ENCODE results near the gene MCOLN1. TPM values are rescaled to one million over a fixed set of nuclear protein-coding genes. Genes with fewer than 3 reads are reported as not detected.

The MCOLN1 gene
- total and polyA plus RNA-seq, 2 experiments from 2014 or later: 7.2 to 16.1 TPM

DNA sequence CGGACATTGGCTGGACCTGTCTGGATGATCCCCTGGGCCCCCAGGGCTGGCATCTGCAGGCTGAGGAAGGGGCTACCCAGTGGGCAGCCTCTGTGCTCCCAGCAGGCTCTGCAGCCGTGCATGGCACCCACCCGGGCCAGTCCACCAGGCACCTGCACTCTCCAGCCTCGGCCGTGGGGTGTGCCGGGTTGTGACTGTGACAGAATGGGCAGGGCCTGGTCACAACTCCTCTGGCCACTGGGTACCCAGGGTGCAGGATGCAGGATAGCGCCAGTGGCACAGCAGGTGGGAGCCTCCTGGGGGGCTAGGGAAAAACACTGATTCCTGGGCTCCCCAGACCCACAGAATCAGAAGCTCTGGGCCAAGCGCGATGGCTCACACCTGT lies 43.6 kb upstream of the MCOLN1 start:
- ATAC-seq: no peak
- Histone ChIP-seq H3K9me2 (ENCODE audit: insufficient read depth) (no peaks in the 10 kb centered on the region), H3K4me3 (no peak overlapping the region), H3K27ac (ENCODE audit: low read depth) (no peak overlapping the region), H3K79me2 (replicated peaks; ENCODE audit: insufficient read depth) (no peaks in the 10 kb centered on the region), H2AFZ (no peak overlapping the region), H3K27me3 (ENCODE audit: insufficient read depth) (no peaks in the 10 kb centered on the region), H3F3A (replicated peaks; ENCODE audit: low read depth) (no peaks in the 10 kb centered on the region), H3K4me2 (no peak overlapping the region), H3K36me3 (ENCODE audit: insufficient read depth) (no peaks in the 10 kb centered on the region), H4K20me1 (replicated peaks; ENCODE audit: insufficient read depth) (no peaks in the 10 kb centered on the region), H3K4me1 (ENCODE audit: insufficient read depth) (peaks cover 15% of the 10 kb centered on the region)
- Mint-ChIP-seq H3K9me3 (no peaks in the 10 kb centered on the region), H3K4me1 (peaks cover 17% of the 10 kb centered on the region), H3K4me3 (no peak overlapping the region), H3K36me3 (ENCODE audit: low read depth) (peaks cover 3% of the 10 kb centered on the region; the same call in 1 of the 3 replicates), H3K27ac (no peak overlapping the region), H3K27me3 (ENCODE audit: insufficient read depth, low read depth, poor library complexity) (peaks cover 15% of the 10 kb centered on the region)
- TF ChIP-seq JUNB (IDR thresholded peaks at IDR 0.05; ENCODE audit: unreplicated experiment) (no peak), NANOG (IDR thresholded peaks at IDR 0.05; ENCODE audit: borderline replicate concordance) (no peak), POLR2AphosphoS5 (IDR thresholded peaks at IDR 0.05; ENCODE audit: low read depth) (no peak), EZH2phosphoT487 (IDR thresholded peaks at IDR 0.05; ENCODE audit: unreplicated experiment) (no peak), CREB1 (CRISPR knock-in tag; IDR thresholded peaks at IDR 0.05; ENCODE audit: low read depth) (no peak), EZH2 (IDR thresholded peaks at IDR 0.05; ENCODE audit: low read depth, unreplicated experiment) (no peak), ZNF331 (CRISPR knock-in tag; IDR thresholded peaks at IDR 0.05; ENCODE audit: low read depth) (no peak), STAT1 (IDR thresholded peaks at IDR 0.05; ENCODE audit: unreplicated experiment) (no peak), ZNF114 (CRISPR knock-in tag; IDR thresholded peaks at IDR 0.05) (no peak)
- TF ChIP-seq, protein P1, sequence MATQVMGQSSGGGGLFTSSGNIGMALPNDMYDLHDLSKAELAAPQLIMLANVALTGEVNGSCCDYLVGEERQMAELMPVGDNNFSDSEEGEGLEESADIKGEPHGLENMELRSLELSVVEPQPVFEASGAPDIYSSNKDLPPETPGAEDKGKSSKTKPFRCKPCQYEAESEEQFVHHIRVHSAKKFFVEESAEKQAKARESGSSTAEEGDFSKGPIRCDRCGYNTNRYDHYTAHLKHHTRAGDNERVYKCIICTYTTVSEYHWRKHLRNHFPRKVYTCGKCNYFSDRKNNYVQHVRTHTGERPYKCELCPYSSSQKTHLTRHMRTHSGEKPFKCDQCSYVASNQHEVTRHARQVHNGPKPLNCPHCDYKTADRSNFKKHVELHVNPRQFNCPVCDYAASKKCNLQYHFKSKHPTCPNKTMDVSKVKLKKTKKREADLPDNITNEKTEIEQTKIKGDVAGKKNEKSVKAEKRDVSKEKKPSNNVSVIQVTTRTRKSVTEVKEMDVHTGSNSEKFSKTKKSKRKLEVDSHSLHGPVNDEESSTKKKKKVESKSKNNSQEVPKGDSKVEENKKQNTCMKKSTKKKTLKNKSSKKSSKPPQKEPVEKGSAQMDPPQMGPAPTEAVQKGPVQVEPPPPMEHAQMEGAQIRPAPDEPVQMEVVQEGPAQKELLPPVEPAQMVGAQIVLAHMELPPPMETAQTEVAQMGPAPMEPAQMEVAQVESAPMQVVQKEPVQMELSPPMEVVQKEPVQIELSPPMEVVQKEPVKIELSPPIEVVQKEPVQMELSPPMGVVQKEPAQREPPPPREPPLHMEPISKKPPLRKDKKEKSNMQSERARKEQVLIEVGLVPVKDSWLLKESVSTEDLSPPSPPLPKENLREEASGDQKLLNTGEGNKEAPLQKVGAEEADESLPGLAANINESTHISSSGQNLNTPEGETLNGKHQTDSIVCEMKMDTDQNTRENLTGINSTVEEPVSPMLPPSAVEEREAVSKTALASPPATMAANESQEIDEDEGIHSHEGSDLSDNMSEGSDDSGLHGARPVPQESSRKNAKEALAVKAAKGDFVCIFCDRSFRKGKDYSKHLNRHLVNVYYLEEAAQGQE (IDR thresholded peaks at IDR 0.05; ENCODE audit: unreplicated experiment): no peak
- TF ChIP-seq, protein P2, sequence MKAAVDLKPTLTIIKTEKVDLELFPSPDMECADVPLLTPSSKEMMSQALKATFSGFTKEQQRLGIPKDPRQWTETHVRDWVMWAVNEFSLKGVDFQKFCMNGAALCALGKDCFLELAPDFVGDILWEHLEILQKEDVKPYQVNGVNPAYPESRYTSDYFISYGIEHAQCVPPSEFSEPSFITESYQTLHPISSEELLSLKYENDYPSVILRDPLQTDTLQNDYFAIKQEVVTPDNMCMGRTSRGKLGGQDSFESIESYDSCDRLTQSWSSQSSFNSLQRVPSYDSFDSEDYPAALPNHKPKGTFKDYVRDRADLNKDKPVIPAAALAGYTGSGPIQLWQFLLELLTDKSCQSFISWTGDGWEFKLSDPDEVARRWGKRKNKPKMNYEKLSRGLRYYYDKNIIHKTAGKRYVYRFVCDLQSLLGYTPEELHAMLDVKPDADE (IDR thresholded peaks at IDR 0.05): no peak
- TF ChIP-seq, protein P3, sequence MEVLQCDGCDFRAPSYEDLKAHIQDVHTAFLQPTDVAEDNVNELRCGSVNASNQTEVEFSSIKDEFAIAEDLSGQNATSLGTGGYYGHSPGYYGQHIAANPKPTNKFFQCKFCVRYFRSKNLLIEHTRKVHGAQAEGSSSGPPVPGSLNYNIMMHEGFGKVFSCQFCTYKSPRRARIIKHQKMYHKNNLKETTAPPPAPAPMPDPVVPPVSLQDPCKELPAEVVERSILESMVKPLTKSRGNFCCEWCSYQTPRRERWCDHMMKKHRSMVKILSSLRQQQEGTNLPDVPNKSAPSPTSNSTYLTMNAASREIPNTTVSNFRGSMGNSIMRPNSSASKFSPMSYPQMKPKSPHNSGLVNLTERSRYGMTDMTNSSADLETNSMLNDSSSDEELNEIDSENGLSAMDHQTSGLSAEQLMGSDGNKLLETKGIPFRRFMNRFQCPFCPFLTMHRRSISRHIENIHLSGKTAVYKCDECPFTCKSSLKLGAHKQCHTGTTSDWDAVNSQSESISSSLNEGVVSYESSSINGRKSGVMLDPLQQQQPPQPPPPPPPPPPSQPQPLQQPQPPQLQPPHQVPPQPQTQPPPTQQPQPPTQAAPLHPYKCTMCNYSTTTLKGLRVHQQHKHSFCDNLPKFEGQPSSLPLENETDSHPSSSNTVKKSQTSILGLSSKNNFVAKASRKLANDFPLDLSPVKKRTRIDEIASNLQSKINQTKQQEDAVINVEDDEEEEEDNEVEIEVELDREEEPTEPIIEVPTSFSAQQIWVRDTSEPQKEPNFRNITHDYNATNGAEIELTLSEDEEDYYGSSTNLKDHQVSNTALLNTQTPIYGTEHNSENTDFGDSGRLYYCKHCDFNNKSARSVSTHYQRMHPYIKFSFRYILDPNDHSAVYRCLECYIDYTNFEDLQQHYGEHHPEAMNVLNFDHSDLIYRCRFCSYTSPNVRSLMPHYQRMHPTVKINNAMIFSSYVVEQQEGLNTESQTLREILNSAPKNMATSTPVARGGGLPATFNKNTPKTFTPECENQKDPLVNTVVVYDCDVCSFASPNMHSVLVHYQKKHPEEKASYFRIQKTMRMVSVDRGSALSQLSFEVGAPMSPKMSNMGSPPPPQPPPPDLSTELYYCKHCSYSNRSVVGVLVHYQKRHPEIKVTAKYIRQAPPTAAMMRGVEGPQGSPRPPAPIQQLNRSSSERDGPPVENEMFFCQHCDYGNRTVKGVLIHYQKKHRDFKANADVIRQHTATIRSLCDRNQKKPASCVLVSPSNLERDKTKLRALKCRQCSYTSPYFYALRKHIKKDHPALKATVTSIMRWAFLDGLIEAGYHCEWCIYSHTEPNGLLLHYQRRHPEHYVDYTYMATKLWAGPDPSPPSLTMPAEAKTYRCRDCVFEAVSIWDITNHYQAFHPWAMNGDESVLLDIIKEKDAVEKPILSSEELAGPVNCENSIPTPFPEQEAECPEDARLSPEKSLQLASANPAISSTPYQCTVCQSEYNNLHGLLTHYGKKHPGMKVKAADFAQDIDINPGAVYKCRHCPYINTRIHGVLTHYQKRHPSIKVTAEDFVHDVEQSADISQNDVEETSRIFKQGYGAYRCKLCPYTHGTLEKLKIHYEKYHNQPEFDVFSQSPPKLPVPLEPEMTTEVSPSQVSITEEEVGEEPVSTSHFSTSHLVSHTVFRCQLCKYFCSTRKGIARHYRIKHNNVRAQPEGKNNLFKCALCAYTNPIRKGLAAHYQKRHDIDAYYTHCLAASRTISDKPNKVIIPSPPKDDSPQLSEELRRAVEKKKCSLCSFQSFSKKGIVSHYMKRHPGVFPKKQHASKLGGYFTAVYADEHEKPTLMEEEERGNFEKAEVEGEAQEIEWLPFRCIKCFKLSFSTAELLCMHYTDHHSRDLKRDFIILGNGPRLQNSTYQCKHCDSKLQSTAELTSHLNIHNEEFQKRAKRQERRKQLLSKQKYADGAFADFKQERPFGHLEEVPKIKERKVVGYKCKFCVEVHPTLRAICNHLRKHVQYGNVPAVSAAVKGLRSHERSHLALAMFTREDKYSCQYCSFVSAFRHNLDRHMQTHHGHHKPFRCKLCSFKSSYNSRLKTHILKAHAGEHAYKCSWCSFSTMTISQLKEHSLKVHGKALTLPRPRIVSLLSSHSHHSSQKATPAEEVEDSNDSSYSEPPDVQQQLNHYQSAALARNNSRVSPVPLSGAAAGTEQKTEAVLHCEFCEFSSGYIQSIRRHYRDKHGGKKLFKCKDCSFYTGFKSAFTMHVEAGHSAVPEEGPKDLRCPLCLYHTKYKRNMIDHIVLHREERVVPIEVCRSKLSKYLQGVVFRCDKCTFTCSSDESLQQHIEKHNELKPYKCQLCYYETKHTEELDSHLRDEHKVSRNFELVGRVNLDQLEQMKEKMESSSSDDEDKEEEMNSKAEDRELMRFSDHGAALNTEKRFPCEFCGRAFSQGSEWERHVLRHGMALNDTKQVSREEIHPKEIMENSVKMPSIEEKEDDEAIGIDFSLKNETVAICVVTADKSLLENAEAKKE (CRISPR knock-in tag; IDR thresholded peaks at IDR 0.05): no peak
- TF ChIP-seq, protein P4, sequence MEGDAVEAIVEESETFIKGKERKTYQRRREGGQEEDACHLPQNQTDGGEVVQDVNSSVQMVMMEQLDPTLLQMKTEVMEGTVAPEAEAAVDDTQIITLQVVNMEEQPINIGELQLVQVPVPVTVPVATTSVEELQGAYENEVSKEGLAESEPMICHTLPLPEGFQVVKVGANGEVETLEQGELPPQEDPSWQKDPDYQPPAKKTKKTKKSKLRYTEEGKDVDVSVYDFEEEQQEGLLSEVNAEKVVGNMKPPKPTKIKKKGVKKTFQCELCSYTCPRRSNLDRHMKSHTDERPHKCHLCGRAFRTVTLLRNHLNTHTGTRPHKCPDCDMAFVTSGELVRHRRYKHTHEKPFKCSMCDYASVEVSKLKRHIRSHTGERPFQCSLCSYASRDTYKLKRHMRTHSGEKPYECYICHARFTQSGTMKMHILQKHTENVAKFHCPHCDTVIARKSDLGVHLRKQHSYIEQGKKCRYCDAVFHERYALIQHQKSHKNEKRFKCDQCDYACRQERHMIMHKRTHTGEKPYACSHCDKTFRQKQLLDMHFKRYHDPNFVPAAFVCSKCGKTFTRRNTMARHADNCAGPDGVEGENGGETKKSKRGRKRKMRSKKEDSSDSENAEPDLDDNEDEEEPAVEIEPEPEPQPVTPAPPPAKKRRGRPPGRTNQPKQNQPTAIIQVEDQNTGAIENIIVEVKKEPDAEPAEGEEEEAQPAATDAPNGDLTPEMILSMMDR (conservative IDR thresholded peaks at IDR 0.05; ENCODE audit: low read depth in 2 of 2): no peak
- no peak for DNase-seq (ENCODE audit: low spot score)

All from GM23338 (cell line).